ENCODE data around the gene ING1.

The ING1 gene

GRCh38 chr13:110757296-110757695 is 43.8 kb downstream of the ING1 start:
- TF ChIP-seq, protein P1, sequence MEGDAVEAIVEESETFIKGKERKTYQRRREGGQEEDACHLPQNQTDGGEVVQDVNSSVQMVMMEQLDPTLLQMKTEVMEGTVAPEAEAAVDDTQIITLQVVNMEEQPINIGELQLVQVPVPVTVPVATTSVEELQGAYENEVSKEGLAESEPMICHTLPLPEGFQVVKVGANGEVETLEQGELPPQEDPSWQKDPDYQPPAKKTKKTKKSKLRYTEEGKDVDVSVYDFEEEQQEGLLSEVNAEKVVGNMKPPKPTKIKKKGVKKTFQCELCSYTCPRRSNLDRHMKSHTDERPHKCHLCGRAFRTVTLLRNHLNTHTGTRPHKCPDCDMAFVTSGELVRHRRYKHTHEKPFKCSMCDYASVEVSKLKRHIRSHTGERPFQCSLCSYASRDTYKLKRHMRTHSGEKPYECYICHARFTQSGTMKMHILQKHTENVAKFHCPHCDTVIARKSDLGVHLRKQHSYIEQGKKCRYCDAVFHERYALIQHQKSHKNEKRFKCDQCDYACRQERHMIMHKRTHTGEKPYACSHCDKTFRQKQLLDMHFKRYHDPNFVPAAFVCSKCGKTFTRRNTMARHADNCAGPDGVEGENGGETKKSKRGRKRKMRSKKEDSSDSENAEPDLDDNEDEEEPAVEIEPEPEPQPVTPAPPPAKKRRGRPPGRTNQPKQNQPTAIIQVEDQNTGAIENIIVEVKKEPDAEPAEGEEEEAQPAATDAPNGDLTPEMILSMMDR (IDR thresholded peaks at IDR 0.05; ENCODE audit: control insufficient read depth, extremely low read depth, insufficient read depth): no peak
- no peak for DNase-seq (ENCODE audit: low read depth)
- no peak overlapping the region for H3K4me3 ChIP-seq (ENCODE audit: low read depth, low read length)

DNA sequence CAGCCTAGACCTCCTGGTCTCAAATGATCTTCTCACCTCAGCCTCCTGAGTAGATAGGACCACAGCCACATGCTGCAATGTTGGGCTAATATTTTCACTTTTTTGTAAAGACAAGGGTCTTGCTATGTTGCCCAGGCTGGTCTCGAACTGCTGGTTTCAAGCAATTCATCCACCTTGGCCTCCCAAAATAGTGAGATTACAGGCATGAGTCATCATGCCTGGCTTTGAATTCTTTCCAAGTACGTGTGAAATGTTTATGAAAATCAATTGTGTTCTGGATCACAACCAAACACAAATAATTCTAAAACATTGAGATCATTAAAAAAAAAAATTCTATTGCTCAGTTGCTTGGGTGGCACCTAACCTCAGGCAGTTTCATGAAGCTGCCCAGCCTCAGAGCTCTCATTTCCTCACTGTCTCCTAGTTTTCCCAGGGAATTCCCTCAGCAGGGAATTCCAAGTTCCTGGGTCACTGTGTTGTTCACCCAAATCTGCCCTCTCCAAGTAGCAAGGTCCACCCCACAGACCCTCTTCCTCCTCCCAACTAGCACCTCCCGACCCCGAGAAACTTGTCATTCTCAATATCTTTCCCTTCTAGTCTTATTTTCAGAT is 44.8 kb downstream of the ING1 start:
- TF ChIP-seq, protein P1 (IDR thresholded peaks at IDR 0.05; ENCODE audit: control insufficient read depth, extremely low read depth, insufficient read depth): no peak
- DNase-seq (ENCODE audit: low read depth): no peak
- H3K4me3 ChIP-seq (ENCODE audit: low read depth, low read length): no peak overlapping the region

- no peak for DNase-seq (ENCODE audit: low read depth)
- no peak overlapping the region for H3K4me3 ChIP-seq (ENCODE audit: low read depth, low read length)
- TF ChIP-seq, protein P1 (IDR thresholded peaks at IDR 0.05; ENCODE audit: control insufficient read depth, extremely low read depth, insufficient read depth): no peak
Measured at GRCh38 chr13:110759710-110760109, 46.2 kb downstream of the ING1 start.

DNA sequence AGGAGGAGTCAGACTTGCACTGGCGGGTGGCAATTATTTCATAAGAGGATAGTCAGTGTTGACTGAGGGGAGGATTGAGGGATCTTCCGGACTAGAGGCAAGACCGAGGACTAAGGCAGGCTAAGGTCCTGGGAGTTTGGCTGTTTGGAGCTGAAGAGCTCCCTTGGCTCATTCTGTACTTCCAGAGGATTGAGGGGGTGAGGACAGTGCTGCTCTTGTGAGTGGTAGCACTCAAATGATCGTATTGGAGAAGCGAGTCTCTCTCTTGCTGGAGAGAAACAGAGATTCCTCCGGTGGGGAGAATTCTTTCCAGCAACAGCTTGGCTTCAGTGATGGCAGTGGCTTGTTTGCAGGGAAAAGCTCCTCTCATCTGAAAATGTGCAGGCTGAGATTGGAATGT is 47.1 kb downstream of the ING1 start:
- TF ChIP-seq, protein P1 (IDR thresholded peaks at IDR 0.05; ENCODE audit: control insufficient read depth, extremely low read depth, insufficient read depth): no peak
- no peak overlapping the region for H3K4me3 ChIP-seq (ENCODE audit: low read depth, low read length)
- no peak for DNase-seq (ENCODE audit: low read depth)

GRCh38 chr13:110766671-110767430 is 53.4 kb downstream of the ING1 start:
- no peak overlapping the region for H3K4me3 ChIP-seq (ENCODE audit: low read depth, low read length)

DNA sequence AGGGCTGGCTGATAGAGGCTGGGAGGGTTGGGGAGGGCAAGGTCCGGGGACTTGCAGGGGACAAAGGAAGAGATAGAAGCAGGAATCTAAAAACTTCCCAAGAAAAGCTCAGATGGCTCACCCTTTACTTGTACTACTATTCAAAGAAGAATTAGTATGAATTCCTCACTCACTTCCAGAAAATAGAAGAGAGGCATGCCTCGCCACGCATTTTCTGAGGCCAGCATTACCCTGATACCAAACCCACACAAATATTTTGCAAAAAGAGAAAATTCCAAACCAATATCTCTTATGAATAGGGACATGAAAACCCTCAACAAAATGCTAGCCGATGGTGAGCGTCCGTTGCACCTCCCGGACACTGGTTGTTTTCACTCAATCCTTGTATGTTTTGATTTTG is 54.0 kb downstream of the ING1 start:
- DNase-seq (ENCODE audit: low read depth): no peak
- TF ChIP-seq, protein P1 (IDR thresholded peaks at IDR 0.05; ENCODE audit: control insufficient read depth, extremely low read depth, insufficient read depth): no peak
- H3K4me3 ChIP-seq (ENCODE audit: low read depth, low read length): no peak overlapping the region

More at GRCh38 chr13:110766671-110767430, 53.4 kb downstream of the ING1 start:
- no peak for DNase-seq (ENCODE audit: low read depth)
- TF ChIP-seq, protein P1 (IDR thresholded peaks at IDR 0.05; ENCODE audit: control insufficient read depth, extremely low read depth, insufficient read depth): no peak

All from LNCaP clone FGC (cell line).